ENCODE results near the gene FBXW8. TPM values are rescaled to one million over a fixed set of nuclear protein-coding genes. Genes with fewer than 3 reads are reported as not detected.
A peak's percentile ranks its signal among the peaks of the same experiment; 100 is the strongest.

FBXW8 gene
- polyA plus RNA-seq, 3 donors: 2.0 to 5.2 (median 2.7) TPM

DNA sequence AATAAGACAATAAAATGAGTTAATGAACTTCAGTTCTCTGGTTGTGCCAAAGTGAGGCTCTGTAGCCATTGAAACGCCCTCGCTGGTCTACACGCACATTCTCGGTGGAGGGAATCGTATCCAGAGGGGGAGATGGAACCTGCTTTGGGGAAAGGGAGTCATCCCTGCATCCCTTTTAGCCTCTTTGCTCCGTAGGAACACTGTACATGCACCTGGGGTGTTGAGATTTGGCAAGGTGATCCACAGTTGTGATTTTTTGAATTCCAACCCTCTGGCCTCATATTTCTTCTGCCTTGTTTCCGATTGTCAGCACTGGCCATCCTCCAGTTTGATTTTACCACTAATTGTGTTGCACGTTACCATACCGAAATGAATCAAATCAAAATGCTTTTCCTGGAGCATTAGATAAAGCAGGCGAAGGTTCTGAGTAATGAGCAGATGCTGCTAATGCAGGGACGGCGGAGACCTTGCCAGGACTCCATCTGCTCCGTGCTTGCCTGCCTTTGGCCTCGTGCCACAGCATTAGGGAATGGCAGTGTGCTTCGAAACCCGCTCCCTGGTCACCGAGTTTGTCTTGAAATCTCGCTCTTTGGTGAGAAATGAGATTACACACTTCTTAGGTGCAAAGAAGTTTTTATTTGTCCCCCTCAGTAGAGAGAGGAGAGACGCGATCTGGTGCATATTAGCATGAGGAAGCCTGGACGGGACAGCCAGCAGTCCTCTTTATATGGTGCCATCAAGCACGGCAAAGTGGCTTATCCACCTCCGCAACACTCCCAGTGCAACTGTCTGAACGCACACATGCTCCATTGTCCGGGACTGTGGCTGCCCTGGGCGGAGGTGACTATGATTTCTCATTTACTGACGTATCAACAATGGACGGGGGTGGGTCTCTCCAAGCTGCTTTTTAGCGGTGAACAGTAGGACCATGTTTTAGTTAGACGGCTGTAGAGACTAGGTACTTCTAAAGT is 59.1 kb downstream of the FBXW8 start:
- H3K4me3 ChIP-seq (replicated peaks in 1 of 3; ENCODE audit: low read depth in 2 of 3, low read length in 3 of 3): no peak overlapping the region
- no peaks in the 10 kb centered on the region for H3K4me1 ChIP-seq (ENCODE audit: control insufficient read depth in 1 of 2, insufficient read depth in 2 of 2, low read length in 2 of 2)
- WGBS (ENCODE audit: insufficient coverage): 93% methylated on average over 27 of the region's 30 CpGs
- TF ChIP-seq, protein P1, sequence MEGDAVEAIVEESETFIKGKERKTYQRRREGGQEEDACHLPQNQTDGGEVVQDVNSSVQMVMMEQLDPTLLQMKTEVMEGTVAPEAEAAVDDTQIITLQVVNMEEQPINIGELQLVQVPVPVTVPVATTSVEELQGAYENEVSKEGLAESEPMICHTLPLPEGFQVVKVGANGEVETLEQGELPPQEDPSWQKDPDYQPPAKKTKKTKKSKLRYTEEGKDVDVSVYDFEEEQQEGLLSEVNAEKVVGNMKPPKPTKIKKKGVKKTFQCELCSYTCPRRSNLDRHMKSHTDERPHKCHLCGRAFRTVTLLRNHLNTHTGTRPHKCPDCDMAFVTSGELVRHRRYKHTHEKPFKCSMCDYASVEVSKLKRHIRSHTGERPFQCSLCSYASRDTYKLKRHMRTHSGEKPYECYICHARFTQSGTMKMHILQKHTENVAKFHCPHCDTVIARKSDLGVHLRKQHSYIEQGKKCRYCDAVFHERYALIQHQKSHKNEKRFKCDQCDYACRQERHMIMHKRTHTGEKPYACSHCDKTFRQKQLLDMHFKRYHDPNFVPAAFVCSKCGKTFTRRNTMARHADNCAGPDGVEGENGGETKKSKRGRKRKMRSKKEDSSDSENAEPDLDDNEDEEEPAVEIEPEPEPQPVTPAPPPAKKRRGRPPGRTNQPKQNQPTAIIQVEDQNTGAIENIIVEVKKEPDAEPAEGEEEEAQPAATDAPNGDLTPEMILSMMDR (IDR thresholded peaks at IDR 0.05): no peak
- H3K9me3 ChIP-seq (replicated peaks in 1 of 2; ENCODE audit: control insufficient read depth in 1 of 2, insufficient read depth in 1 of 2, low read length in 2 of 2): no peaks in the 10 kb centered on the region
- peaks cover 10 to 66% of the 10 kb centered on the region in 2 donors for H3K36me3 ChIP-seq (replicated peaks in 1 of 2; ENCODE audit: control insufficient read depth in 1 of 2, insufficient read depth in 2 of 2, low read length in 2 of 2)
- Mint-ChIP-seq H3K4me3 (no peak overlapping the region), H3K27ac (no peak overlapping the region), H3K36me3 (peaks cover 48 to 51% of the 10 kb centered on the region in 2 donors), H3K9me3 (peaks cover 0 to 1% (median 0%) of the 10 kb centered on the region in 7 donors), H3K4me1 (no peaks in the 10 kb centered on the region), H3K27me3 (ENCODE audit: low read depth in 3 of 3) (no peaks in the 10 kb centered on the region)
- DNase-seq: no peak
- no peak overlapping the region for H3K4me2 ChIP-seq (replicated peaks; ENCODE audit: extremely low read depth, low read length, poor library complexity, severe bottlenecking)
- no peaks in the 10 kb centered on the region for H4K20me1 ChIP-seq (ENCODE audit: insufficient read depth, low read length)
- H3K27me3 ChIP-seq (ENCODE audit: control insufficient read depth in 2 of 2, insufficient read depth in 2 of 2, low read length in 2 of 2): no peaks in the 10 kb centered on the region
- H2AFZ ChIP-seq (ENCODE audit: insufficient read depth, low read depth, low read length, poor library complexity, severe bottlenecking): no peak overlapping the region
- H3K79me2 ChIP-seq (ENCODE audit: insufficient read depth, low read length): no peaks in the 10 kb centered on the region
- H3K27ac ChIP-seq (ENCODE audit: low read depth in 1 of 2, low read length in 2 of 2): no peak overlapping the region
- intact Hi-C loops (cut with micrococcal nuclease): no loop called here
- H3K9ac ChIP-seq (ENCODE audit: insufficient read depth, low read length, poor library complexity, severe bottlenecking): no peak overlapping the region

DNA sequence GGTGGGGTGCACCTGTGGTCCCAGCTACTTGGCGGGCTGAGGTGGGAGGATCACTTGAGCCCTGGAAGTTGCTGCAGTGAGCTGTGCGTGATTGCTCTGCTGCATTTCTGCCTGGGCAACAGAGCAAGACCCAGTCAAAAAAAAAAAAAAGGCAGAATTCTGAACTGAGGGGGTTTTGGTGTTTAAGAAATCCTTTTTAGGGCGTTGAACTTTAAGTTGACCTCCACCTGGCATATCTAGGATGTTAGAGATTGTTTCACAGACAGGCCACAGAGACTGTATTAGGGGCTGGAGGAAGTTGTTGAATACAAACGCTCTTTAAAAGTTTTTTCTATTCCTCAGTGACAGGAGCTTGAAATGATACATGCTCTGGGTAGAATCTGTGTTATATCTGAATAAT is 60.5 kb downstream of the FBXW8 start:
- intact Hi-C loops (cut with micrococcal nuclease): no loop called here
- Histone ChIP-seq H3K9ac (ENCODE audit: insufficient read depth, low read length, poor library complexity, severe bottlenecking) (no peak overlapping the region), H3K36me3 (replicated peaks in 1 of 2; ENCODE audit: control insufficient read depth in 1 of 2, insufficient read depth in 2 of 2, low read length in 2 of 2) (peaks cover 8 to 55% of the 10 kb centered on the region in 2 donors), H3K27ac (ENCODE audit: low read depth in 1 of 2, low read length in 2 of 2) (no peak overlapping the region), H3K9me3 (replicated peaks in 1 of 2; ENCODE audit: control insufficient read depth in 1 of 2, insufficient read depth in 1 of 2, low read length in 2 of 2) (no peaks in the 10 kb centered on the region), H4K20me1 (ENCODE audit: insufficient read depth, low read length) (no peaks in the 10 kb centered on the region), H3K79me2 (ENCODE audit: insufficient read depth, low read length) (no peaks in the 10 kb centered on the region), H2AFZ (ENCODE audit: insufficient read depth, low read depth, low read length, poor library complexity, severe bottlenecking) (no peak overlapping the region), H3K4me3 (replicated peaks in 1 of 3; ENCODE audit: low read depth in 2 of 3, low read length in 3 of 3) (no peak overlapping the region), H3K4me1 (ENCODE audit: control insufficient read depth in 1 of 2, insufficient read depth in 2 of 2, low read length in 2 of 2) (no peaks in the 10 kb centered on the region), H3K27me3 (ENCODE audit: control insufficient read depth in 2 of 2, insufficient read depth in 2 of 2, low read length in 2 of 2) (no peaks in the 10 kb centered on the region), H3K4me2 (replicated peaks; ENCODE audit: extremely low read depth, low read length, poor library complexity, severe bottlenecking) (no peak overlapping the region)
- DNase-seq: no peak
- H3K4me3 Mint-ChIP-seq: no peak overlapping the region
- TF ChIP-seq, protein P1 (IDR thresholded peaks at IDR 0.05): no peak
- peak overlapping the region in 1 of 7 donors; percentile 35 for H3K27ac Mint-ChIP-seq
- H3K27me3 Mint-ChIP-seq (ENCODE audit: low read depth in 3 of 3): no peaks in the 10 kb centered on the region
- peaks cover 39 to 46% of the 10 kb centered on the region in 2 donors for H3K36me3 Mint-ChIP-seq
- peaks cover 0 to 1% (median 0%) of the 10 kb centered on the region in 7 donors for H3K9me3 Mint-ChIP-seq
- 100% methylated on average over 3 of the region's 4 CpGs for WGBS (ENCODE audit: insufficient coverage)
- H3K4me1 Mint-ChIP-seq: no peaks in the 10 kb centered on the region

Data from CD14-positive monocyte (primary cell).